ENCODE results near the gene C1orf159.
"Not testable (repeated sequence)": the region's sequence is repeated elsewhere in the genome, so short reads cannot be mapped to it uniquely, and the experiment has no call there.

Gene C1orf159

GRCh38 chr1:1079408-1080121, 36.3 kb downstream of the C1orf159 start:
- no peak for DNase-seq

- not testable (repeated sequence) for DNase-seq
These were observed 38.5 kb downstream of the C1orf159 start for GRCh38 chr1:1077396-1077795.

GRCh38 chr1:1075148-1075935, 40.5 kb downstream of the C1orf159 start:
- DNase-seq, result no peak

- no peak for DNase-seq
These were observed 41.2 kb downstream of the C1orf159 start for GRCh38 chr1:1074631-1075147.

GRCh38 chr1:1073743-1074587, 41.9 kb downstream of the C1orf159 start, which contains the start of gene RNF223:
Gene RNF223 (minus strand): TSS chr1:1074306. CDS start chr1:1072566, 1,740 bp downstream.
- no peak for DNase-seq

- DNase-seq, result no peak
These were observed 42.8 kb downstream of the C1orf159 start for GRCh38 chr1:1072849-1073742.

GRCh38 chr1:1072299-1072848, 43.5 kb downstream of the C1orf159 start:
- no peak for DNase-seq

GRCh38 chr1:1071486-1072298, 44.2 kb downstream of the C1orf159 start:
- no peak for DNase-seq

- DNase-seq, result no peak
These were observed 45.9 kb downstream of the C1orf159 start for GRCh38 chr1:1069711-1070676.

- DNase-seq, result peak in 1 of 2 donors; percentile 43
These were observed 46.7 kb downstream of the C1orf159 start for GRCh38 chr1:1069056-1069710.

GRCh38 chr1:1068517-1069055, 47.3 kb downstream of the C1orf159 start:
- DNase-seq, result no peak

- DNase-seq, result no peak
These were observed 47.9 kb downstream of the C1orf159 start for GRCh38 chr1:1067860-1068516.

GRCh38 chr1:1067284-1067859, 48.5 kb downstream of the C1orf159 start:
- DNase-seq, result no peak

- DNase-seq, result no peak
These were observed 49.2 kb downstream of the C1orf159 start for GRCh38 chr1:1066403-1067283.

GRCh38 chr1:1065940-1066304, 50.0 kb downstream of the C1orf159 start:
- not testable (repeated sequence) for DNase-seq

GRCh38 chr1:1065265-1065939, 50.5 kb downstream of the C1orf159 start:
- no peak for DNase-seq

Data from hippocampal formation (tissue), 2 donors.